ENCODE data around the gene ABCA1.
"Not testable (repeated sequence)": the region's sequence is repeated elsewhere in the genome, so short reads cannot be mapped to it uniquely, and the experiment has no call there.

Gene ABCA1

DNA sequence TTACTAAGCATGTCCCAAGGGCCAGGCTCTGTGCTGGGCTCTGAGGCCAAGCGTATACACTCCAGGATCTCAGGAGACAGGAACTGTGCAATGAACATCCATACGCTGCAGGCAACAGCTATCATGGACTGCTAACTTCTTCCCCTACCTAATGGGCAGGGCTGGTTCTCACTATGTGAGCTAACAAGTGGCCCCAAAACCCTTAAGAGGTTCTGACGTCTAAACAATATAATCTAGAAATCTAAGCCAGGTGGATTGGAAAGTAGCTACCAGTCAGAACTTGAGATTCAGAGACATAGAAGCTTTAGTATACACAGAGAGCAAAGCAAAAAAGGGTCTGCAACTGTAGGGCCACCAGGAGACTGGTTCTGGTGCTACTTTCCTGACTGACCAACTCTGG is 27.6 kb downstream of the ABCA1 start:
- Histone ChIP-seq H3K27me3 (ENCODE audit: insufficient read depth, low read length) (no peaks in the 10 kb centered on the region), H4K20me1 (ENCODE audit: insufficient read depth, low read length) (no peaks in the 10 kb centered on the region), H3K9ac (ENCODE audit: low read length) (no peak overlapping the region), H3K79me2 (ENCODE audit: insufficient read depth, low read length) (no peaks in the 10 kb centered on the region), H3K9me3 (ENCODE audit: low read length) (no peaks in the 10 kb centered on the region), H3K27ac (ENCODE audit: low read depth, low read length, poor library complexity, severe bottlenecking) (no peak overlapping the region), H3K4me2 (ENCODE audit: low read length) (no peak overlapping the region), H3K9me2 (ENCODE audit: low read depth, low read length) (no peaks in the 10 kb centered on the region), H2AFZ (ENCODE audit: low read length) (no peak overlapping the region), H3K4me3 (ENCODE audit: low read depth, low read length, poor library complexity, severe bottlenecking) (no peak overlapping the region), H3K4me1 (ENCODE audit: insufficient read depth, low read length, severe bottlenecking) (peaks cover 11% of the 10 kb centered on the region), H3F3A (ENCODE audit: insufficient read depth, low read length) (no peaks in the 10 kb centered on the region), H3K36me3 (ENCODE audit: insufficient read depth, low read length) (no peaks in the 10 kb centered on the region)
- TF ChIP-seq EZH2 (IDR thresholded peaks at IDR 0.05; ENCODE audit: borderline replicate concordance, low read length), result no peak
- TF ChIP-seq, protein P1, sequence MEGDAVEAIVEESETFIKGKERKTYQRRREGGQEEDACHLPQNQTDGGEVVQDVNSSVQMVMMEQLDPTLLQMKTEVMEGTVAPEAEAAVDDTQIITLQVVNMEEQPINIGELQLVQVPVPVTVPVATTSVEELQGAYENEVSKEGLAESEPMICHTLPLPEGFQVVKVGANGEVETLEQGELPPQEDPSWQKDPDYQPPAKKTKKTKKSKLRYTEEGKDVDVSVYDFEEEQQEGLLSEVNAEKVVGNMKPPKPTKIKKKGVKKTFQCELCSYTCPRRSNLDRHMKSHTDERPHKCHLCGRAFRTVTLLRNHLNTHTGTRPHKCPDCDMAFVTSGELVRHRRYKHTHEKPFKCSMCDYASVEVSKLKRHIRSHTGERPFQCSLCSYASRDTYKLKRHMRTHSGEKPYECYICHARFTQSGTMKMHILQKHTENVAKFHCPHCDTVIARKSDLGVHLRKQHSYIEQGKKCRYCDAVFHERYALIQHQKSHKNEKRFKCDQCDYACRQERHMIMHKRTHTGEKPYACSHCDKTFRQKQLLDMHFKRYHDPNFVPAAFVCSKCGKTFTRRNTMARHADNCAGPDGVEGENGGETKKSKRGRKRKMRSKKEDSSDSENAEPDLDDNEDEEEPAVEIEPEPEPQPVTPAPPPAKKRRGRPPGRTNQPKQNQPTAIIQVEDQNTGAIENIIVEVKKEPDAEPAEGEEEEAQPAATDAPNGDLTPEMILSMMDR (IDR thresholded peaks at IDR 0.05; ENCODE audit: low read length), result no peak

DNA sequence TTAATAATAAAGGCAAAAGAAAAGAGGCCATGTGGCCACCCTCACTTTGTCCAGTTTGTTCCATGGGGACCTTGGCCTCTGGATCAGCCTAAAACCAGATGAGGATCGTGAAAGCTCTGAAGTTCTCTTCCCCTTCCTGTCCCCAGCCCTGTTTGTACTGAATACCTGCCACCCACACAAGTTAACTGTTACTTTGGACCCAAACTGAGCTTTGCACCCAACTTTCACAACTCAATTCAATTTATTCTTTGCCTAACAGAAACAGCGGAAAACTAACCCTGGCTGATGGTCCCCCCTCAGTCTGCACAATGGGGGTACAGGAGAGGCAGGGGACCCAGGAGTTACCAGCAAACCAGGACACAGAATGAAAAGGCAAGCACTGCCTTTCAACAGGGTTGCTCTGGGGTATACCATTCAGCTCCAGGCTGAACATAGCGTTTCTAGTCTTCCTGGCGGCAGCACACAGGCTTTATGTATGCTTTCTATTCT is 28.2 kb downstream of the ABCA1 start:
- Histone ChIP-seq H2AFZ (ENCODE audit: low read length) (no peak overlapping the region), H3K4me1 (ENCODE audit: insufficient read depth, low read length, severe bottlenecking) (peaks cover 6% of the 10 kb centered on the region), H3K4me2 (ENCODE audit: low read length) (no peak overlapping the region), H3K9ac (ENCODE audit: low read length) (no peak overlapping the region), H3K27ac (ENCODE audit: low read depth, low read length, poor library complexity, severe bottlenecking) (no peak overlapping the region), H3K9me2 (ENCODE audit: low read depth, low read length) (no peaks in the 10 kb centered on the region), H3K4me3 (ENCODE audit: low read depth, low read length, poor library complexity, severe bottlenecking) (no peak overlapping the region), H3K36me3 (ENCODE audit: insufficient read depth, low read length) (no peaks in the 10 kb centered on the region), H4K20me1 (ENCODE audit: insufficient read depth, low read length) (no peaks in the 10 kb centered on the region), H3K9me3 (ENCODE audit: low read length) (no peaks in the 10 kb centered on the region), H3F3A (ENCODE audit: insufficient read depth, low read length) (no peaks in the 10 kb centered on the region), H3K79me2 (ENCODE audit: insufficient read depth, low read length) (no peaks in the 10 kb centered on the region), H3K27me3 (ENCODE audit: insufficient read depth, low read length) (no peaks in the 10 kb centered on the region)
- TF ChIP-seq EZH2 (IDR thresholded peaks at IDR 0.05; ENCODE audit: borderline replicate concordance, low read length), result no peak
- TF ChIP-seq, protein P1 (IDR thresholded peaks at IDR 0.05; ENCODE audit: low read length), result no peak

DNA sequence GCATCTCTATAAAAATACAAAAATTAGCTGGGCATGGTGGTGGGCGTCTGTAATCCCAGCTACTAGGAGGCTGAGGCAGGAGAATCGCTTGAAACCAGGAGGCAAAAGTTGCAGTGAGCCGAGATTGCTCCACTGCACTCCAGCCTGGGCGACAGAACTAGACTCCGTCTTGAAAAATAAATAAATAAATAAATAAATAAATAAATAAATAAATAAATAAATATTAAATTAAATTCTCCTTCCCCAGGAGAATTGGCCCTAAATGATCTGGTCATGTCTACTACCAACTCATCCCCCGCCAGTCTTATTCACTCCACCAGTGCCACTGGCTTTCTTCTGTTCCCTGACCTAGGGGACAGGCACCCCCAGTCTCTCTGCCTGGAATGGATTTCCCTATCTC is 29.6 kb downstream of the ABCA1 start:
- H4K20me1 ChIP-seq (ENCODE audit: insufficient read depth, low read length); H3K4me1 ChIP-seq (ENCODE audit: insufficient read depth, low read length, severe bottlenecking); H3K79me2 ChIP-seq (ENCODE audit: insufficient read depth, low read length): not testable (repeated sequence)

GRCh38 chr9:104896131-104896530 is 31.8 kb downstream of the ABCA1 start:
- TF ChIP-seq, protein P1 (IDR thresholded peaks at IDR 0.05; ENCODE audit: low read length), result no peak
- TF ChIP-seq EZH2 (IDR thresholded peaks at IDR 0.05; ENCODE audit: borderline replicate concordance, low read length), result no peak
- H3K79me2 ChIP-seq (ENCODE audit: insufficient read depth, low read length), result no peaks in the 10 kb centered on the region
- no peaks in the 10 kb centered on the region for H3K36me3 ChIP-seq (ENCODE audit: insufficient read depth, low read length)
- no peak overlapping the region for H3K9ac ChIP-seq (ENCODE audit: low read length)
- H3F3A ChIP-seq (ENCODE audit: insufficient read depth, low read length), result no peaks in the 10 kb centered on the region
- no peak overlapping the region for H3K4me2 ChIP-seq (ENCODE audit: low read length)
- no peaks in the 10 kb centered on the region for H4K20me1 ChIP-seq (ENCODE audit: insufficient read depth, low read length)
- H3K9me3 ChIP-seq (ENCODE audit: low read length), result no peaks in the 10 kb centered on the region
- no peaks in the 10 kb centered on the region for H3K9me2 ChIP-seq (ENCODE audit: low read depth, low read length)
- H3K4me3 ChIP-seq (ENCODE audit: low read depth, low read length, poor library complexity, severe bottlenecking), result no peak overlapping the region
- H3K4me1 ChIP-seq (ENCODE audit: insufficient read depth, low read length, severe bottlenecking), result no peaks in the 10 kb centered on the region
- no peak overlapping the region for H3K27ac ChIP-seq (ENCODE audit: low read depth, low read length, poor library complexity, severe bottlenecking)
- no peak overlapping the region for H2AFZ ChIP-seq (ENCODE audit: low read length)
- H3K27me3 ChIP-seq (ENCODE audit: insufficient read depth, low read length), result no peaks in the 10 kb centered on the region

More for the DNA sequence above, 29.6 kb downstream of the ABCA1 start:
- H3K36me3 ChIP-seq (ENCODE audit: insufficient read depth, low read length); H3K4me2 ChIP-seq (ENCODE audit: low read length); H2AFZ ChIP-seq (ENCODE audit: low read length); H3K9ac ChIP-seq (ENCODE audit: low read length); H3K9me2 ChIP-seq (ENCODE audit: low read depth, low read length); H3K9me3 ChIP-seq (ENCODE audit: low read length); H3K4me3 ChIP-seq (ENCODE audit: low read depth, low read length, poor library complexity, severe bottlenecking); H3K27me3 ChIP-seq (ENCODE audit: insufficient read depth, low read length); H3F3A ChIP-seq (ENCODE audit: insufficient read depth, low read length); H3K27ac ChIP-seq (ENCODE audit: low read depth, low read length, poor library complexity, severe bottlenecking): not testable (repeated sequence)
